HepG2 (cell line): Measurements from ENCODE around the gene SPG7. TPM values are rescaled to one million over a fixed set of nuclear protein-coding genes. Genes with fewer than 3 reads are reported as not detected.

ENCODE experiments used
- ARNT2 ChIP-seq: sonication (generic); formaldehyde crosslinking; IDR thresholded peaks from 2 replicates; pipeline ENCODE4 v1.8.0; 2022; ENCODE audit warnings: mild to moderate bottlenecking, low read depth, missing genetic modification reagents, moderate library complexity
- ELF1 ChIP-seq: sonication (generic); formaldehyde crosslinking; IDR thresholded peaks from 2 replicates; pipeline ENCODE4 v1.4.0; 2020; ENCODE audit warnings: missing genetic modification reagents
- FOXM1 ChIP-seq: sonication (generic); formaldehyde crosslinking; IDR thresholded peaks from 2 replicates; pipeline ENCODE4 v1.5.0; 2020; ENCODE audit warnings: missing genetic modification reagents
- FOXO4 ChIP-seq: sonication (generic); formaldehyde crosslinking; conservative IDR thresholded peaks from 2 replicates; pipeline ENCODE4 v1.8.1; 2023; ENCODE audit warnings: missing genetic modification reagents
- HOXD1 ChIP-seq: sonication (generic); formaldehyde crosslinking; IDR thresholded peaks from 2 replicates; pipeline ENCODE4 v1.5.0; 2020; ENCODE audit warnings: missing genetic modification reagents
- NFIB ChIP-seq: sonication (generic); formaldehyde crosslinking; IDR thresholded peaks from 2 replicates; pipeline ENCODE4 v1.9.0; 2021; ENCODE audit warnings: missing genetic modification reagents, mild to moderate bottlenecking, borderline replicate concordance
- NR3C1 ChIP-seq: sonication (generic); formaldehyde crosslinking; IDR thresholded peaks from 2 replicates; pipeline ENCODE4 v1.4.0; 2020; ENCODE audit warnings: missing genetic modification reagents
- SMAD3 ChIP-seq: sonication (generic); formaldehyde crosslinking; IDR thresholded peaks from 2 replicates; pipeline ENCODE4 v1.4.0; 2020; ENCODE audit warnings: missing genetic modification reagents
- ZBTB1 ChIP-seq: sonication (generic); formaldehyde crosslinking; IDR thresholded peaks from 2 replicates; pipeline ENCODE4 v1.4.0; 2020; ENCODE audit warnings: missing genetic modification reagents, borderline replicate concordance
- ZC3H13 ChIP-seq: sonication (generic); formaldehyde crosslinking; IDR thresholded peaks from 2 replicates; pipeline ENCODE4 v1.8.1; 2023; ENCODE audit warnings: mild to moderate bottlenecking, missing genetic modification reagents, moderate library complexity
- ZNF260 ChIP-seq: sonication (generic); formaldehyde crosslinking; IDR thresholded peaks from 2 replicates; pipeline ENCODE4 v1.4.0; 2020; ENCODE audit warnings: missing genetic modification reagents, low read depth, mild to moderate bottlenecking, borderline replicate concordance
- ZNF510 ChIP-seq: sonication (generic); formaldehyde crosslinking; IDR thresholded peaks from 2 replicates; pipeline ENCODE4 v1.4.0; 2020; ENCODE audit warnings: low read depth, mild to moderate bottlenecking, missing genetic modification reagents
- ZNF614 ChIP-seq: IDR thresholded peaks from 2 replicates; pipeline ENCODE4 v1.6.1; 2018; ENCODE audit warnings: missing biosample characterization, missing genetic modification reagents, inconsistent platforms, borderline replicate concordance
- ZNF749 ChIP-seq: sonication (generic); formaldehyde crosslinking; IDR thresholded peaks from 2 replicates; pipeline ENCODE4 v1.8.0; 2022; ENCODE audit warnings: mild to moderate bottlenecking, missing genetic modification reagents, moderate library complexity, borderline replicate concordance
- ZNF772 ChIP-seq: sonication (generic); formaldehyde crosslinking; IDR thresholded peaks from 2 replicates; pipeline ENCODE4 v1.5.0; 2020; ENCODE audit warnings: mild to moderate bottlenecking, missing genetic modification reagents
- ZSCAN31 ChIP-seq: sonication (generic); formaldehyde crosslinking; IDR thresholded peaks from 2 replicates; pipeline ENCODE4 v1.5.0; 2020; ENCODE audit warnings: low read depth, mild to moderate bottlenecking, missing genetic modification reagents
- polyA plus RNA-seq, 8 experiments: library from polyadenylated mRNA; depleted of rRNA in 3 of 8; stranded (reverse) in 7 of 8; unstranded in 1 of 8; fragments of >200 nt; fragmentation: Illumina TruSeq in 4 of 8; extraction: Trizol in 4 of 8; gene quantifications; 2 replicates each; pipeline versions ENCODE4 v1.2.1 to v1.2.3, GENCODE V29; 2011 to 2016; ENCODE audit warnings: low read depth in 4 of 8, missing spikeins in 1 of 8, mixed read lengths in 1 of 8; ENCODE audit not compliant: insufficient read depth in 1 of 8
- total RNA-seq, 5 experiments: library from RNA; depleted of rRNA; stranded (reverse); fragments of >200 nt; fragmentation: Illumina TruSeq; extraction: Trizol; gene quantifications; 2 replicates each; pipeline ENCODE4 v1.2.3, GENCODE V29; 2016; ENCODE audit warnings: low read depth in 1 of 5
- TF ChIP-seq, protein P1 (sequence below): sonication (generic); formaldehyde crosslinking; IDR thresholded peaks from 2 replicates; pipeline ENCODE4 v1.5.1; 2020; ENCODE audit warnings: missing genetic modification reagents, mild to moderate bottlenecking, borderline replicate concordance
- TF ChIP-seq, protein P2 (sequence below): sonication (generic); formaldehyde crosslinking; IDR thresholded peaks from 2 replicates; pipeline ENCODE4 v1.4.0; 2020; ENCODE audit warnings: missing genetic modification reagents, mild to moderate bottlenecking, borderline replicate concordance
- TF ChIP-seq, protein P3 (sequence below): sonication (generic); formaldehyde crosslinking; IDR thresholded peaks from 2 replicates; pipeline ENCODE4 v1.8.1; 2023; ENCODE audit warnings: mild to moderate bottlenecking, missing genetic modification reagents

Gene SPG7
- total and polyA plus RNA-seq, 2 of the 13 experiments (the other 11 are each of a cell fraction or from before 2014, with no cell fraction given) = 66.0 to 136 TPM

GRCh38 chr16:89563639-89564392 lies 55.6 kb downstream of the SPG7 start (continued):
- TF ChIP-seq ZSCAN31 (CRISPR knock-in tag) (no peak), SMAD3 (CRISPR knock-in tag) (0 out of 2 replicates have a peak, but pooled peaks have one; percentile 30), ZNF260 (CRISPR knock-in tag) (no peak), ELF1 (CRISPR knock-in tag) (0 out of 2 replicates have a peak, but pooled peaks have one; percentile 19), ZNF510 (CRISPR knock-in tag) (no peak), ZNF614 (CRISPR knock-in tag) (no peak), ZNF772 (no peak), HOXD1 (CRISPR knock-in tag) (no peak), ARNT2 (CRISPR knock-in tag) (no peak), ZC3H13 (peak; percentile 47; the same call in 1 of the 2 replicates), NFIB (no peak), ZBTB1 (no peak), FOXO4 (0 out of 2 replicates have a peak, but pooled peaks have one; percentile 15), FOXM1 (CRISPR knock-in tag) (no peak), NR3C1 (CRISPR knock-in tag) (no peak), ZNF749 (no peak)
- TF ChIP-seq, protein P1, sequence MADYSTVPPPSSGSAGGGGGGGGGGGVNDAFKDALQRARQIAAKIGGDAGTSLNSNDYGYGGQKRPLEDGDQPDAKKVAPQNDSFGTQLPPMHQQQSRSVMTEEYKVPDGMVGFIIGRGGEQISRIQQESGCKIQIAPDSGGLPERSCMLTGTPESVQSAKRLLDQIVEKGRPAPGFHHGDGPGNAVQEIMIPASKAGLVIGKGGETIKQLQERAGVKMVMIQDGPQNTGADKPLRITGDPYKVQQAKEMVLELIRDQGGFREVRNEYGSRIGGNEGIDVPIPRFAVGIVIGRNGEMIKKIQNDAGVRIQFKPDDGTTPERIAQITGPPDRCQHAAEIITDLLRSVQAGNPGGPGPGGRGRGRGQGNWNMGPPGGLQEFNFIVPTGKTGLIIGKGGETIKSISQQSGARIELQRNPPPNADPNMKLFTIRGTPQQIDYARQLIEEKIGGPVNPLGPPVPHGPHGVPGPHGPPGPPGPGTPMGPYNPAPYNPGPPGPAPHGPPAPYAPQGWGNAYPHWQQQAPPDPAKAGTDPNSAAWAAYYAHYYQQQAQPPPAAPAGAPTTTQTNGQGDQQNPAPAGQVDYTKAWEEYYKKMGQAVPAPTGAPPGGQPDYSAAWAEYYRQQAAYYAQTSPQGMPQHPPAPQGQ = no peak
- TF ChIP-seq, protein P2, sequence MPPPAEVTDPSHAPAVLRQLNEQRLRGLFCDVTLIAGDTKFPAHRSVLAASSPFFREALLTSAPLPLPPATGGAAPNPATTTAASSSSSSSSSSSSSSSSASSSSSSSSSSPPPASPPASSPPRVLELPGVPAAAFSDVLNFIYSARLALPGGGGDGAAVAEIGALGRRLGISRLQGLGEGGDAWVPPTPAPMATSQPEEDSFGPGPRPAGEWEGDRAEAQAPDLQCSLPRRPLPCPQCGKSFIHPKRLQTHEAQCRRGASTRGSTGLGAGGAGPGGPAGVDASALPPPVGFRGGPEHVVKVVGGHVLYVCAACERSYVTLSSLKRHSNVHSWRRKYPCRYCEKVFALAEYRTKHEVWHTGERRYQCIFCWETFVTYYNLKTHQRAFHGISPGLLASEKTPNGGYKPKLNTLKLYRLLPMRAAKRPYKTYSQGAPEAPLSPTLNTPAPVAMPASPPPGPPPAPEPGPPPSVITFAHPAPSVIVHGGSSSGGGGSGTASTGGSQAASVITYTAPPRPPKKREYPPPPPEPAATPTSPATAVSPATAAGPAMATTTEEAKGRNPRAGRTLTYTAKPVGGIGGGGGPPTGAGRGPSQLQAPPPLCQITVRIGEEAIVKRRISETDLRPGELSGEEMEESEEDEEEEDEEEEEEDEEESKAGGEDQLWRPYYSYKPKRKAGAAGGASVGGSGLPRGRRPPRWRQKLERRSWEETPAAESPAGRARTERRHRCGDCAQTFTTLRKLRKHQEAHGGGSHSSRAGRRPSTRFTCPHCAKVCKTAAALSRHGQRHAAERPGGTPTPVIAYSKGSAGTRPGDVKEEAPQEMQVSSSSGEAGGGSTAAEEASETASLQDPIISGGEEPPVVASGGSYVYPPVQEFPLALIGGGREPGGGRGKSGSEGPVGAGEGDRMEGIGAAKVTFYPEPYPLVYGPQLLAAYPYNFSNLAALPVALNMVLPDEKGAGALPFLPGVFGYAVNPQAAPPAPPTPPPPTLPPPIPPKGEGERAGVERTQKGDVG (CRISPR knock-in tag) = no peak
- TF ChIP-seq, protein P3, sequence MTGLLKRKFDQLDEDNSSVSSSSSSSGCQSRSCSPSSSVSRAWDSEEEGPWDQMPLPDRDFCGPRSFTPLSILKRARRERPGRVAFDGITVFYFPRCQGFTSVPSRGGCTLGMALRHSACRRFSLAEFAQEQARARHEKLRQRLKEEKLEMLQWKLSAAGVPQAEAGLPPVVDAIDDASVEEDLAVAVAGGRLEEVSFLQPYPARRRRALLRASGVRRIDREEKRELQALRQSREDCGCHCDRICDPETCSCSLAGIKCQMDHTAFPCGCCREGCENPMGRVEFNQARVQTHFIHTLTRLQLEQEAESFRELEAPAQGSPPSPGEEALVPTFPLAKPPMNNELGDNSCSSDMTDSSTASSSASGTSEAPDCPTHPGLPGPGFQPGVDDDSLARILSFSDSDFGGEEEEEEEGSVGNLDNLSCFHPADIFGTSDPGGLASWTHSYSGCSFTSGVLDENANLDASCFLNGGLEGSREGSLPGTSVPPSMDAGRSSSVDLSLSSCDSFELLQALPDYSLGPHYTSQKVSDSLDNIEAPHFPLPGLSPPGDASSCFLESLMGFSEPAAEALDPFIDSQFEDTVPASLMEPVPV (CRISPR knock-in tag) = no peak
